HEK293 (cell line): Measurements from ENCODE around the gene TRAF6.

ENCODE experiments used
- BCL11A ChIP-seq: fragments of 450-650 bp; formaldehyde crosslinking; IDR thresholded peaks from 2 replicates; pipeline ENCODE4 v1.5.1; 2016; ENCODE audit warnings: low read depth, missing biosample characterization, missing genetic modification characterization
- GLI4 ChIP-seq: fragments of 450-650 bp; formaldehyde crosslinking; IDR thresholded peaks from 2 replicates; pipeline ENCODE4 v1.5.1; 2016; ENCODE audit warnings: missing biosample characterization, missing genetic modification characterization
- HIC1 ChIP-seq: fragments of 450-650 bp; formaldehyde crosslinking; IDR thresholded peaks from 2 replicates; pipeline ENCODE4 v1.5.1; 2016; ENCODE audit warnings: missing biosample characterization, missing genetic modification characterization
- RBAK ChIP-seq: fragments of 450-650 bp; formaldehyde crosslinking; IDR thresholded peaks from 2 replicates; pipeline ENCODE4 v1.5.1; 2016; ENCODE audit warnings: missing biosample characterization, missing genetic modification characterization
- SP7 ChIP-seq: fragments of 450-650 bp; formaldehyde crosslinking; IDR thresholded peaks from 2 replicates; pipeline ENCODE4 v1.5.1; 2016; ENCODE audit warnings: missing biosample characterization, missing genetic modification characterization
- TRIM28 ChIP-seq: IDR thresholded peaks from 2 replicates; pipeline ENCODE4 v1.6.1; 2011; ENCODE audit warnings: low read length, control low read depth, borderline replicate concordance
- TSHZ1 ChIP-seq: fragments of 450-650 bp; formaldehyde crosslinking; IDR thresholded peaks from 2 replicates; pipeline ENCODE4 v1.5.1; 2016; ENCODE audit warnings: missing biosample characterization, missing genetic modification characterization, borderline replicate concordance
- ZBTB48 ChIP-seq: fragments of 450-650 bp; formaldehyde crosslinking; IDR thresholded peaks from 2 replicates; pipeline ENCODE4 v1.5.1; 2016; ENCODE audit warnings: missing biosample characterization, missing genetic modification characterization
- ZBTB7A ChIP-seq: fragments of 450-650 bp; formaldehyde crosslinking; IDR thresholded peaks from 2 replicates; pipeline ENCODE4 v1.5.1; 2016; ENCODE audit warnings: low read depth, missing biosample characterization, missing genetic modification characterization
- ZNF132 ChIP-seq: fragments of 450-650 bp; formaldehyde crosslinking; IDR thresholded peaks from 2 replicates; pipeline ENCODE4 v1.5.1; 2017; ENCODE audit warnings: missing biosample characterization, missing genetic modification characterization, borderline replicate concordance
- ZNF140 ChIP-seq: fragments of 450-650 bp; formaldehyde crosslinking; IDR thresholded peaks from 2 replicates; pipeline ENCODE4 v1.5.1; 2016; ENCODE audit warnings: missing biosample characterization, missing genetic modification characterization
- ZNF202 ChIP-seq: fragments of 450-650 bp; formaldehyde crosslinking; IDR thresholded peaks from 2 replicates; pipeline ENCODE4 v1.5.1; 2016; ENCODE audit warnings: missing biosample characterization, missing genetic modification characterization, borderline replicate concordance
- ZNF214 ChIP-seq: fragments of 450-650 bp; formaldehyde crosslinking; IDR thresholded peaks from 2 replicates; pipeline ENCODE4 v1.5.1; 2017; ENCODE audit warnings: missing biosample characterization, mild to moderate bottlenecking, missing genetic modification characterization, borderline replicate concordance
- ZNF239 ChIP-seq: fragments of 450-650 bp; formaldehyde crosslinking; IDR thresholded peaks from 2 replicates; pipeline ENCODE4 v1.5.1; 2016; ENCODE audit warnings: missing biosample characterization, missing genetic modification characterization
- ZNF248 ChIP-seq: fragments of 450-650 bp; formaldehyde crosslinking; IDR thresholded peaks from 2 replicates; pipeline ENCODE4 v1.5.1; 2017; ENCODE audit warnings: missing biosample characterization, missing genetic modification characterization
- ZNF350 ChIP-seq: fragments of 450-650 bp; formaldehyde crosslinking; IDR thresholded peaks from 2 replicates; pipeline ENCODE4 v1.5.0; 2017; ENCODE audit warnings: missing biosample characterization, mild to moderate bottlenecking, missing genetic modification characterization
- ZNF366 ChIP-seq: fragments of 450-650 bp; formaldehyde crosslinking; conservative IDR thresholded peaks from 2 replicates; pipeline ENCODE4 v1.5.1; 2016; ENCODE audit warnings: missing biosample characterization, missing genetic modification characterization
- ZNF529 ChIP-seq: fragments of 450-650 bp; formaldehyde crosslinking; IDR thresholded peaks from 2 replicates; pipeline ENCODE4 v1.5.1; 2017; ENCODE audit warnings: missing genetic modification characterization, missing biosample characterization; ENCODE audit not compliant: insufficient replicate concordance
- ZNF585B ChIP-seq: fragments of 450-650 bp; formaldehyde crosslinking; IDR thresholded peaks from 2 replicates; pipeline ENCODE4 v1.5.1; 2016; ENCODE audit warnings: missing biosample characterization, missing genetic modification characterization
- ZNF621 ChIP-seq: fragments of 450-650 bp; formaldehyde crosslinking; IDR thresholded peaks from 2 replicates; pipeline ENCODE4 v1.5.1; 2017; ENCODE audit warnings: missing biosample characterization, missing genetic modification characterization
- ZNF629 ChIP-seq: fragments of 450-650 bp; formaldehyde crosslinking; IDR thresholded peaks from 2 replicates; pipeline ENCODE4 v1.5.1; 2017; ENCODE audit warnings: missing biosample characterization, missing genetic modification characterization
- ZNF701 ChIP-seq: fragments of 450-650 bp; formaldehyde crosslinking; IDR thresholded peaks from 2 replicates; pipeline ENCODE4 v1.5.1; 2016; ENCODE audit warnings: missing biosample characterization, missing genetic modification characterization
- TF ChIP-seq, protein P1 (sequence below): fragments of 450-650 bp; formaldehyde crosslinking; IDR thresholded peaks from 2 replicates; pipeline ENCODE4 v1.5.1; 2017; ENCODE audit warnings: missing biosample characterization, mild to moderate bottlenecking, missing genetic modification characterization, moderate library complexity
- TF ChIP-seq, protein P2 (sequence below): fragments of 450-650 bp; formaldehyde crosslinking; IDR thresholded peaks from 2 replicates; pipeline ENCODE4 v1.5.1; 2017; ENCODE audit warnings: missing biosample characterization, missing genetic modification characterization
- TF ChIP-seq, protein P3 (sequence below): fragments of 450-650 bp; formaldehyde crosslinking; conservative IDR thresholded peaks from 2 replicates; pipeline ENCODE4 v1.5.1; 2016; ENCODE audit warnings: low read depth, missing biosample characterization, missing genetic modification characterization
- TF ChIP-seq, protein P4 (sequence below): fragments of 450-650 bp; formaldehyde crosslinking; IDR thresholded peaks from 2 replicates; pipeline ENCODE4; 2016; ENCODE audit warnings: missing biosample characterization, missing genetic modification characterization

TRAF6 gene

DNA sequence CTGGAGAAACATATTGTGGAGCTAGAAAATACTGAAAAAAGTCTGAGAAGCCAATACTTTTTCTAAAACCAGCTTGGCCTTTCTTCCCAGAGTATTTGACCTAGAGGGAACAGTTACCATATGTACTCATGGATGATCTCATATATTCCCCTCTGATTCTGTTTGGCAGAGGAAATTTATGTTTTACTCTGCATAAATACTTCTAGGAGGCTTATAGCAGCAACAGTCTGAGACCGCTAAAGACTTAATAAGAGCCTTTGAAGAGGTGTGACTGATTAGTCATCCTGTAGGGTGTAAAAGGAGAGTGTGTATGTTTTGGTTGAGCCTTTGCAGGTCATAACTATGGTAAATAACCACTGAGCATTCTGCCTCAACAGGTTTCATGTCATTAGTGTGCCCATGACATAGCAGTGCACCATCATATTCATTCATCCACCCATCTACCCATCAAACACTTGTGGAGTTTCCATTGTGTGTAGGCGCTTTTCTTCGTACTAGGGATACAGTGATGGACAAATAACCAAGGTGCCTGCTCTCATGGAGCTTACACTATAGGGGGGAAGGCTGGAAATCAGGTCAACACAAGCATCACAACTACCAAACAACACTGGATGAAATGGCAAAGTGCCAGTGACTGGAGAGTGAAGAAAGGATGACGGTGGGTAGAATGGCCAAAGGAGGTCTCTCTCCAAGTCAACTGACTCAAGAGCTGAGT, 44.5 kb downstream of the TRAF6 start (continued):
- TF ChIP-seq, protein P1, sequence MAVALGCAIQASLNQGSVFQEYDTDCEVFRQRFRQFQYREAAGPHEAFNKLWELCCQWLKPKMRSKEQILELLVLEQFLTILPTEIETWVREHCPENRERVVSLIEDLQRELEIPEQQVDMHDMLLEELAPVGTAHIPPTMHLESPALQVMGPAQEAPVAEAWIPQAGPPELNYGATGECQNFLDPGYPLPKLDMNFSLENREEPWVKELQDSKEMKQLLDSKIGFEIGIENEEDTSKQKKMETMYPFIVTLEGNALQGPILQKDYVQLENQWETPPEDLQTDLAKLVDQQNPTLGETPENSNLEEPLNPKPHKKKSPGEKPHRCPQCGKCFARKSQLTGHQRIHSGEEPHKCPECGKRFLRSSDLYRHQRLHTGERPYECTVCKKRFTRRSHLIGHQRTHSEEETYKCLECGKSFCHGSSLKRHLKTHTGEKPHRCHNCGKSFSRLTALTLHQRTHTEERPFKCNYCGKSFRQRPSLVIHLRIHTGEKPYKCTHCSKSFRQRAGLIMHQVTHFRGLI (tag by site-specific recombination), result no peak
- TF ChIP-seq TSHZ1 (no peak), ZNF585B (tag by site-specific recombination) (no peak), ZNF621 (tag by site-specific recombination) (no peak), ZBTB7A (no peak), ZNF214 (tag by site-specific recombination) (no peak), RBAK (tag by site-specific recombination) (no peak), ZNF701 (tag by site-specific recombination) (no peak), TRIM28 (no peak), HIC1 (tag by site-specific recombination) (peak; percentile 55), ZBTB48 (no peak), ZNF529 (no peak), SP7 (tag by site-specific recombination) (peak; percentile 93), ZNF140 (no peak), ZNF202 (no peak), GLI4 (tag by site-specific recombination) (no peak), ZNF239 (no peak), ZNF248 (tag by site-specific recombination) (no peak), ZNF350 (tag by site-specific recombination) (no peak), ZNF132 (no peak), ZNF629 (tag by site-specific recombination) (peak; percentile 66), BCL11A (tag by site-specific recombination) (no peak), ZNF366 (tag by site-specific recombination) (0 out of 2 replicates have a peak, but pooled peaks have one; percentile 52)
- TF ChIP-seq, protein P2, sequence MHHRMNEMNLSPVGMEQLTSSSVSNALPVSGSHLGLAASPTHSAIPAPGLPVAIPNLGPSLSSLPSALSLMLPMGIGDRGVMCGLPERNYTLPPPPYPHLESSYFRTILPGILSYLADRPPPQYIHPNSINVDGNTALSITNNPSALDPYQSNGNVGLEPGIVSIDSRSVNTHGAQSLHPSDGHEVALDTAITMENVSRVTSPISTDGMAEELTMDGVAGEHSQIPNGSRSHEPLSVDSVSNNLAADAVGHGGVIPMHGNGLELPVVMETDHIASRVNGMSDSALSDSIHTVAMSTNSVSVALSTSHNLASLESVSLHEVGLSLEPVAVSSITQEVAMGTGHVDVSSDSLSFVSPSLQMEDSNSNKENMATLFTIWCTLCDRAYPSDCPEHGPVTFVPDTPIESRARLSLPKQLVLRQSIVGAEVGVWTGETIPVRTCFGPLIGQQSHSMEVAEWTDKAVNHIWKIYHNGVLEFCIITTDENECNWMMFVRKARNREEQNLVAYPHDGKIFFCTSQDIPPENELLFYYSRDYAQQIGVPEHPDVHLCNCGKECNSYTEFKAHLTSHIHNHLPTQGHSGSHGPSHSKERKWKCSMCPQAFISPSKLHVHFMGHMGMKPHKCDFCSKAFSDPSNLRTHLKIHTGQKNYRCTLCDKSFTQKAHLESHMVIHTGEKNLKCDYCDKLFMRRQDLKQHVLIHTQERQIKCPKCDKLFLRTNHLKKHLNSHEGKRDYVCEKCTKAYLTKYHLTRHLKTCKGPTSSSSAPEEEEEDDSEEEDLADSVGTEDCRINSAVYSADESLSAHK, result no peak
- TF ChIP-seq, protein P3, sequence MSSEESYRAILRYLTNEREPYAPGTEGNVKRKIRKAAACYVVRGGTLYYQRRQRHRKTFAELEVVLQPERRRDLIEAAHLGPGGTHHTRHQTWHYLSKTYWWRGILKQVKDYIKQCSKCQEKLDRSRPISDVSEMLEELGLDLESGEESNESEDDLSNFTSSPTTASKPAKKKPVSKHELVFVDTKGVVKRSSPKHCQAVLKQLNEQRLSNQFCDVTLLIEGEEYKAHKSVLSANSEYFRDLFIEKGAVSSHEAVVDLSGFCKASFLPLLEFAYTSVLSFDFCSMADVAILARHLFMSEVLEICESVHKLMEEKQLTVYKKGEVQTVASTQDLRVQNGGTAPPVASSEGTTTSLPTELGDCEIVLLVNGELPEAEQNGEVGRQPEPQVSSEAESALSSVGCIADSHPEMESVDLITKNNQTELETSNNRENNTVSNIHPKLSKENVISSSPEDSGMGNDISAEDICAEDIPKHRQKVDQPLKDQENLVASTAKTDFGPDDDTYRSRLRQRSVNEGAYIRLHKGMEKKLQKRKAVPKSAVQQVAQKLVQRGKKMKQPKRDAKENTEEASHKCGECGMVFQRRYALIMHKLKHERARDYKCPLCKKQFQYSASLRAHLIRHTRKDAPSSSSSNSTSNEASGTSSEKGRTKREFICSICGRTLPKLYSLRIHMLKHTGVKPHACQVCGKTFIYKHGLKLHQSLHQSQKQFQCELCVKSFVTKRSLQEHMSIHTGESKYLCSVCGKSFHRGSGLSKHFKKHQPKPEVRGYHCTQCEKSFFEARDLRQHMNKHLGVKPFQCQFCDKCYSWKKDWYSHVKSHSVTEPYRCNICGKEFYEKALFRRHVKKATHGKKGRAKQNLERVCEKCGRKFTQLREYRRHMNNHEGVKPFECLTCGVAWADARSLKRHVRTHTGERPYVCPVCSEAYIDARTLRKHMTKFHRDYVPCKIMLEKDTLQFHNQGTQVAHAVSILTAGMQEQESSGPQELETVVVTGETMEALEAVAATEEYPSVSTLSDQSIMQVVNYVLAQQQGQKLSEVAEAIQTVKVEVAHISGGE (tag by site-specific recombination), result no peak
- TF ChIP-seq, protein P4, sequence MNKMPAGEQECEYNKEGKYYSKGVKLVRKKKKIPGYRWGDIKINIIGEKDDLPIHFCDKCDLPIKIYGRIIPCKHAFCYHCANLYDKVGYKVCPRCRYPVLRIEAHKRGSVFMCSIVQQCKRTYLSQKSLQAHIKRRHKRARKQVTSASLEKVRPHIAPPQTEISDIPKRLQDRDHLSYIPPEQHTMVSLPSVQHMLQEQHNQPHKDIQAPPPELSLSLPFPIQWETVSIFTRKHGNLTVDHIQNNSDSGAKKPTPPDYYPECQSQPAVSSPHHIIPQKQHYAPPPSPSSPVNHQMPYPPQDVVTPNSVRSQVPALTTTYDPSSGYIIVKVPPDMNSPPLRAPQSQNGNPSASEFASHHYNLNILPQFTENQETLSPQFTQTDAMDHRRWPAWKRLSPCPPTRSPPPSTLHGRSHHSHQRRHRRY (tag by site-specific recombination), result no peak
